HG03442 (cell line): ENCODE data around the gene EEF2K.
"Not testable (repeated sequence)": the region's sequence is repeated elsewhere in the genome, so short reads cannot be mapped to it uniquely, and the experiment has no call there.

ENCODE experiments used
- ATAC-seq: cut with Tn5 transposase; IDR thresholded peaks from one replicate; pipeline ENCODE4 v1.9.1; 2021; ENCODE audit warnings: mild to moderate bottlenecking, moderate library complexity; ENCODE audit not compliant: unreplicated experiment

EEF2K gene

DNA sequence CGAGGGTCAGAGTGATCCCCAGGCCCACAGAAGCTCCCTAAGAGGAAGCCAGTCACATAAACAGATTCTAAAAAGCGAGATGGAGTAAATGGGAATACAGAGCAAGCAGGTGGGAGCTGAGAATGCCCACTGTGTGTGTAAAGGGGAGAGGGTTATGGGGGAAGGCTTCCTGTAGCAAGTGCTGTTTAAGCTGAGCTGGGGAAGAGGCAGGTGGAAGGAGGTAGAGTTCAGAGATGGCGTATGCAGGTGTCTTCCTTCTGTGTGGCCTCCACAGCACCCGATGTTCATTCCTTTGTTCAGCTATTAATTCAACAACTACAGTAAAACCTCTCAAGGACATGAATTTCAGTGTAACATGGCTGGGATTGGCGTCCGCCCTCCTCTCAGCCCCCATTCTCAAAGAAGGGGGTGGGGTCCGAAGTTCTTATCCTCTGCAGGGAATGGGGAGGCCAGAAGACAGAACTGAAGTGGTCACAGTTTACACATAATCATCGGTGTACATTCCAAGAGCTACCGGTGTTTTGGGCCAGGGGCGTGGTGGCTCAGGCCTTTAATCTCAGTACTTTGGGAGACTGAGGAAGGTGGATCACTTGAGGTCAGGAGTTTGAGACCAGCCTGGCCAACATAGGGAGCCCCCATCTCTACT lies 1.8 kb downstream of the EEF2K start:
- ATAC-seq = no peak

- ATAC-seq = no peak
Measured at GRCh38 chr16:22210285-22210684, 4.2 kb downstream of the EEF2K start.

DNA sequence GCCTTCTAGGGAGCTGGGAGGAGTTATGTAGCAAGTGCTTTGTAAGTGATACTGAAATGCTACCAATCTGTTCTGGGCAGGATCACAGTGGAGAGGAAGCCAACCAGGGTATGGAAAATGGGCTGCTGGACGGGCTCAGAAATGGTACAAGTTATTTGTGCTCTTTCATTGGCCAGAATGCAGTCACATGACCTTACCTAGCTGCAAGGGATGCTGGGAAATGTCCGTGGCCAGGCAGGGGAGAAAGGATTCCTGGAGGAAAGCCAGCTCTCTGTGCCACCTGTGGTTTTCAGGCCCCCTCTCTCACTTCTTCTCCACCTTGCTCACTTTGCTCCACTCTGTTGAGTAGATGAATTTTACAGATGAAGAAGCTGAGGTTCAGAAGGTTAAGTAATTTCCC lies 4.8 kb downstream of the EEF2K start:
- ATAC-seq = no peak

DNA sequence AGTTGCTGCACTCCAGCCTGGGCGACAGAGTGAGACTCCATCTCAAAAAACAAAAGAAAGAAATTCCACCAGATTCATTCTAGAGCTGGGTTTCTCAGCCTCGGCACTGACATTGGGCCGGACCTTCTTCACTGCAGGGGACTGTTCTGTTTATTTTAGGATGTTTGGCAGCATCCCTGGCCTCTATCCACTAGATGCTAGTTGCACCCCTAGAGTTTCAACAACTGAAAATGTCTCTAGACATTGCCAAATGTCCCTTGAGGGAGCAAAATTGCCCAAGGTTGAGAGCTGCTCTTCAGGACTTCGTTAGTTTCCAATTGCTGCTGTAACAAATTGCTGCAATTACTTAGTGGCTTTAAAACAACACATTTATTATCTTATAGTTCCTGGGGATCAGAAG lies 7.2 kb downstream of the EEF2K start:
- no peak for ATAC-seq

GRCh38 chr16:22213801-22214200 lies 7.7 kb downstream of the EEF2K start:
- no peak for ATAC-seq

- ATAC-seq = no peak
Measured at GRCh38 chr16:22214402-22214801, 8.3 kb downstream of the EEF2K start.

GRCh38 chr16:22214889-22215288 lies 8.8 kb downstream of the EEF2K start:
- ATAC-seq = no peak

DNA sequence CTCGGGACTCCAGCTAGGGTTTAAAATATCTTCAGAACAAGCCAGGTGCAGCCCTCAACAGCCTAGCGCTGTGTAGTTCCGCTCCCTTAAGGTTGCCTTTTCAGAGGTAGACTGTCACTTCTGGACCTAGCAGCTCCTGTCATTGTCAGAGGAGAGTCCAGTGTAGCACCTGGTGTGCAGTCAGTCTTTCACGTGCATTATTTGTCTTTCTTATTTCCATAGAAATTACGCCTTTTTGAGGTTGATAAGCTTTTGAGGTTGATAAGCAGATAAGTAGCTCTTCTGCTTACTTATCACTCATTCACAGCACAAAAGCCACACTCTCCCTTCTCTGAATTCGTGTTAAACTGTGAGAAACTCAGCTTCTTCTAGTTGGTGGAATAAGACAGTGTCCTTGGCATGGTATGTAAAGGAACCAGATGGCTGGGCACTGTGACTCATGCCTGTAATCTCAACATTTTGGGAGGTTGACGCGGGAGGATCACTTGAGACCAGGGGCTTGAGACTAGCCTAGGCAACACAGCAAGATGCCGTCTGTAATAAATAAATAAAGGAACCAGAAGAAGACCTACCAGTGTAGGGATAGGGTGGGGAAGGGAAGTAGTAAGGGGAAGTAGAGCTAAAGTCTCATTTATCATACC lies 10.2 kb downstream of the EEF2K start:
- ATAC-seq = no peak

GRCh38 chr16:22216832-22217225 lies 10.8 kb downstream of the EEF2K start:
- ATAC-seq = not testable (repeated sequence)

DNA sequence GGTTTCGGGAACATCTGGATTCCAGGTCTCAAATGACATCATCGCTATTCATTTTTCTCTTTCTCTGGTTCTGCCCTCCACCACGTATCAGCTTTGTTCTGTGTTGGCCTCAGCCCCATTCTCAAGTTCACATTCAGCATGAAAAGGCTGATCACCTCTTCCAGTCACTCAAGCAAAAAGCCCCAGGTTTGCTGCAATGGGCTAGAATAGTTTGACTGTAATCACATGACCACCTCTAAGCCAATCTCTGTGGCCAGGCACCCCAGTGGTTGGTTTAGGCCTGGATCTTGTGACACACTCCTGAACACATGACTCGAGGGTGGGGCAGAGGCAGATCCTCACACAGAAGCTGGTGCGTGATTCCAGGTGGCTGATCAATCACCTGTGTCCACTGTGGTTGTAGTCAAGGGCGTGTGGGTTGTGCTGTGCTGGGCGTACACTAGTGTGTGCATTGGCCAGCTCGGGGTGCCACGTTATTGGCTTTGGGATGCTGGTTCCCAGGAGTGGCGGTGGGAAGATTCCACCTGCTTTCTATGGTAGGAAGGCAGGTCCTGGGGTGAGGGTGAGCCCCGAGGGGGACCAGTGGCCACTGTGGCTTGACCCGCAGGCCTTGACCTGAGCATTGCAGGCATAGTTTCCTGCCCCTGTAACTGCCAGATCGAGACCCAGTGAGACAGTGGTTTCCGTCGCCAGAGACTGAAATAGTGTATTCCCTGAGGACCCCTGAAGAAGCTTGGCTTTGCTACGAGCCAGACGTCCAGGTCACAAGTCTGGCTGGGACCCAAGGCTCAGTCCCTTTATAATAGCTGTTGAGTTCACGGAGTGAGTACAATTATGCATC lies 12.0 kb downstream of the EEF2K start:
- peak; percentile 85 for ATAC-seq

GRCh38 chr16:22219389-22220068 lies 13.5 kb downstream of the EEF2K start:
- ATAC-seq = no peak

GRCh38 chr16:22220069-22220440 lies 14.0 kb downstream of the EEF2K start:
- no peak for ATAC-seq

GRCh38 chr16:22220714-22221113 lies 14.6 kb downstream of the EEF2K start:
- no peak for ATAC-seq

- ATAC-seq = no peak
Measured at GRCh38 chr16:22222006-22222405, 15.9 kb downstream of the EEF2K start.

DNA sequence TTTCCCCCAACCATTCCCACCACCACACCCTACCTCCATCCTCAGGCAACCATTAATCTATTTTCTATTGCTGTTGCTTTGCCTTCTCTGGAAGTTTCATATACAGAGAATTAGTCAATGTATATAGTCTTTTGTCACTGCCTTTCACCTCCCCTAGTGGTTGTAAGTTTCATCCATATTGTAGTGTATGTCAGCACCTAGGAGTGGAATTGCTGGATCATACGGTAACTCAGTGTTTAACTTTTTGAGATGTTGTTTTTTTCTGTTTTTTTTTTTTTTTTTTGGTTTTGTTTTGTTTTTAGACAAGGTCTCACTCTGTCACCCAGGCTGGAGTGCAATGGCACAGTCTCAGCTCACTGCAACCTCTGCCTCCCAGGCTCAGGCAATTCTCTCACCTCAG lies 16.9 kb downstream of the EEF2K start:
- no peak for ATAC-seq

DNA sequence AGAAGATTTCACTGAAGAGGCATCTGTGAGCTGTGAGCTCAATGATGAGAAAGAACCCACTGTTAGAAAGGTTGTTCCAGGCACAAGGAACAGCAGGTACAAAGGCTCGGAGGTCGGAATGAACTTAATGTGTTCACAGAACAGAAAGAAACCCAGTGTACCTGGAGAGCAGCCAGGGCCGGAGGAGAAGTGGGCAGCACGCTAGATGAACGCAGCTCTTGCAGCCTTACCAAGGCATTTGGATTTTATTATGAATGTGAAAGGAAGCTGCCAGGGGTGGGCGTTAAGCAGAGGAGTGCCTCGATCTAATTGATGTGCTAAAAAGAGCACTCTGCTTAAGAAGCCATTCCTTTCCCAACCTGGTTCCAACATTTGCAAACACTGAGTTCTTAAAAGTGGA lies 19.0 kb downstream of the EEF2K start:
- no peak for ATAC-seq

DNA sequence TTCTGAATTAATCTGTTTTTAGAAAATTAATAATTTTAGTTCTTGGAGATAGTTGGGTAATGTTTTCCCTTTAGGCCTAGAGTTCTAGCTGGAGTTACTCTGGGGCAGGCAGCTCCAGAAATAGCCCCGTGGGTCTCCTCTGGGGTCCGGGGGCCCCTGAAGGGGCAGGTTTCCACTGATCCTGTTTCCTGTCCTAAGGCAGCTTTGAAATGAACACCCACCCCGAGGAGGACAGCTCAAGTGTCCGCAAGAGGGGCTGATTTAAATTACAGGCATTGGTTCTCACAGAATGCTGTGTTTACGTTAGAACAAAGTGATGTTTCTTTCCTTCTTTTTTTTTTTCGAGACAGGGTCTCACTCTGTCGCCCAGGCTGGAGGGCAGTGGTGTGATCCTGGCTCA lies 23.8 kb downstream of the EEF2K start:
- no peak for ATAC-seq

DNA sequence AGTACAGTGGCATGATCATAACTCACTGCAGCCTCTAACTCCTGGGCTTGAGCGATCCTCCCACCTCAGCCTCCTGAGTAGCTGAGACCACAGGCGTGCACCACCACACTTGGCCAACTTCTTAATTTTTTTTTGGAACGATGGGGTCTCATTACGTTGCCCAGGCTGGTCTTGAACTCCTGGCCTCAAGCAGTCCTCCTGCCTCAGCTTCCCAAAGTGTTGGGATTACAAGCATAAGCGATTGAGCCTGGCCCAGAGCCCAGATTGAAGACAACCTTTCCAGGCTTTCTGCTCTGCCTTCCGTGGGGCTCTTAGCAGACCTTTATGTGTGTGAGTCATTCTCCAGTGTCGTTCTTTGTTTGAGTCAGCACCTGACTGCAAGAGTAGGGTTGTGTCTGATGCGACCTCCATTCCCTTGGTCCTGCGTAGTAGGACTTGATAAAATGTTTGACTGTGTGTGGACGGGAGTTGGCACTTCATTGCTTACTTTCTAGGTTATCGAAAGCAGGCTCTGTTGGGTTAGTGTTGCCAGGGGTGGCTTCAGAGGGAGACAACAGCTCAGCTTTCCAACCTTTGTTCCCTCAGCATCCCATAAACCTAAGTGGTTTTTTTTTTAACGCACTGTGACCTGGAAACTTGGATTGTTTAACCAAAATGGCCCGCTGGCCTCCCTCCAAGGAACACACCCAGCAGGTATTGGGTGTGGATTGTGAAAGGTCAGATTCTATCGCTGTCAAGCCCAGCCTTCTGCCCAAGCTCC lies 26.4 kb downstream of the EEF2K start:
- ATAC-seq = no peak

GRCh38 chr16:22233037-22233372 lies 26.9 kb downstream of the EEF2K start:
- ATAC-seq = no peak

DNA sequence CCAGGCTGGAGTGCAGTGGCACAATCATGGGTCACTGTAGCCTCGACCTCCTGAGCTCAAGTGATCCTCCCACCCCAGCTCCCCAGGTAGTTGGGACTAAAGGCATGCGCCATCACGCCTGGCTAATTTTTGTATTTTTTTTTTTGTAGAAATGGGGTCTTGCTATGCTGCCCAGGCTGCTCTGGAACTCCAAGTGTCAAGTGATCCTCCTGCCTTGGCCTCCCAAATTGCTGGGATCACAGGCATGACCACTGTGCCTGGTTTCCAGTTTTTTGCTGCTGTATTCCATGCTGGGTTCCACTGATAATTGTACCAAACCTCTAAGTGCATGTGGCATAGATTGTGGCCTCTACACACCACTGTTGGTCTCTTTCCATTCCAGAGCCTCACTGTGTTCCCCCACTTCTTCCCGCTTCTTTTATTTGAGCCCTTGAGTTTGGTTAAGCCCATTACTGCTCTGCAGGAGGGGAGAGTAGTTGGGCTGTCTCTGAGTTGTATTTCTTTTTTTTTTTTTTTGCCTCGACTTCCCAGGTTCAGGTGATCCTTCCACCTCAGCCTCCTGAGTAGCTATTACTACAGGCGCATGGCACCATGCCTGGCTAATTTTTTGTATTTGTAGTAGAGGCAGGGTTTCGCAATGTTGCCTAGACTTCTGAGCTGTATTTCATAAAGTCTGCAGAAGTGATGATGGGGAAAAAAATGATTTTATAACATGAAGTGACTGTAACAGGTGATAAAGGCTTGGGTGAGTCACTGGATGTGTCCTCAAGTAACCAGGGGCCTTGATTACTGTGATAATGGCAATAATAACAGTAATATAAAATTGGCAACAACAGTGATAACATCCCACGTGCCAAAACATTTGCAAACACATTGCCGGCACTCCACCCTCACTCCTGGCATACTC lies 30.0 kb downstream of the EEF2K start:
- no peak for ATAC-seq
